PC-9 (cell line): ENCODE measurements around the gene SCAMP3.

Source experiments
- EZH2 ChIP-seq: fragments of 200-600 bp; sonication (generic); IDR thresholded peaks from 2 replicates; pipeline ENCODE4 v1.8.0; 2017; ENCODE audit warnings: antibody characterized with exemption, low read depth
- TF ChIP-seq, protein P1 (sequence below): fragments of 200-600 bp; sonication (generic); conservative IDR thresholded peaks from 2 replicates; pipeline ENCODE4 v1.6.1; 2017; ENCODE audit warnings: mixed run types, antibody characterized with exemption, mild to moderate bottlenecking, moderate library complexity

DNA sequence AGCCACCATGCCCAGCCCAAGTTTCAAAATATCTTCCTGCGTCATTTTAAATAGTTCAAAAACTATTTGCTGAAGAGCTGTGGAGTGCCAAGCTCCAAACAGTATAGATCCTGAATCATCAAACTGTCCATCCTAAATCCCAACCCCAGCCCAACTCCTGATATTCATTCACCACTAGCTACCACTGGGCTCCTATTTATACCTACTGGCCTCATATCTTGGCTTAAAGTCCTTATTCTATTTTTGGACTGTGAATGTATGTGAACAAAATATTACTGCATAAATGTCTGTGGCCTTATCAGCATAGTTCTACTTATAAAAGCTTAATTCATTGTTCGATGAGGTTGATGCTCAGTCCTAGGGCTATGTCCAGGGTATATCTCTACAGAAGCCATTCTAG, 5.2 kb upstream of the SCAMP3 start:
- TF ChIP-seq, protein P1, sequence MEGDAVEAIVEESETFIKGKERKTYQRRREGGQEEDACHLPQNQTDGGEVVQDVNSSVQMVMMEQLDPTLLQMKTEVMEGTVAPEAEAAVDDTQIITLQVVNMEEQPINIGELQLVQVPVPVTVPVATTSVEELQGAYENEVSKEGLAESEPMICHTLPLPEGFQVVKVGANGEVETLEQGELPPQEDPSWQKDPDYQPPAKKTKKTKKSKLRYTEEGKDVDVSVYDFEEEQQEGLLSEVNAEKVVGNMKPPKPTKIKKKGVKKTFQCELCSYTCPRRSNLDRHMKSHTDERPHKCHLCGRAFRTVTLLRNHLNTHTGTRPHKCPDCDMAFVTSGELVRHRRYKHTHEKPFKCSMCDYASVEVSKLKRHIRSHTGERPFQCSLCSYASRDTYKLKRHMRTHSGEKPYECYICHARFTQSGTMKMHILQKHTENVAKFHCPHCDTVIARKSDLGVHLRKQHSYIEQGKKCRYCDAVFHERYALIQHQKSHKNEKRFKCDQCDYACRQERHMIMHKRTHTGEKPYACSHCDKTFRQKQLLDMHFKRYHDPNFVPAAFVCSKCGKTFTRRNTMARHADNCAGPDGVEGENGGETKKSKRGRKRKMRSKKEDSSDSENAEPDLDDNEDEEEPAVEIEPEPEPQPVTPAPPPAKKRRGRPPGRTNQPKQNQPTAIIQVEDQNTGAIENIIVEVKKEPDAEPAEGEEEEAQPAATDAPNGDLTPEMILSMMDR, result no peak
- no peak for TF ChIP-seq EZH2
